ENCODE results near the gene WDR55. TPM values are rescaled to one million over a fixed set of nuclear protein-coding genes. Genes with fewer than 3 reads are reported as not detected.
"Not testable (repeated sequence)": the region's sequence is repeated elsewhere in the genome, so short reads cannot be mapped to it uniquely, and the experiment has no call there.

Gene WDR55
- 10 to 100 TPM; 20.0 to 25.6 (median 25.3) TPM for total RNA-seq

DNA sequence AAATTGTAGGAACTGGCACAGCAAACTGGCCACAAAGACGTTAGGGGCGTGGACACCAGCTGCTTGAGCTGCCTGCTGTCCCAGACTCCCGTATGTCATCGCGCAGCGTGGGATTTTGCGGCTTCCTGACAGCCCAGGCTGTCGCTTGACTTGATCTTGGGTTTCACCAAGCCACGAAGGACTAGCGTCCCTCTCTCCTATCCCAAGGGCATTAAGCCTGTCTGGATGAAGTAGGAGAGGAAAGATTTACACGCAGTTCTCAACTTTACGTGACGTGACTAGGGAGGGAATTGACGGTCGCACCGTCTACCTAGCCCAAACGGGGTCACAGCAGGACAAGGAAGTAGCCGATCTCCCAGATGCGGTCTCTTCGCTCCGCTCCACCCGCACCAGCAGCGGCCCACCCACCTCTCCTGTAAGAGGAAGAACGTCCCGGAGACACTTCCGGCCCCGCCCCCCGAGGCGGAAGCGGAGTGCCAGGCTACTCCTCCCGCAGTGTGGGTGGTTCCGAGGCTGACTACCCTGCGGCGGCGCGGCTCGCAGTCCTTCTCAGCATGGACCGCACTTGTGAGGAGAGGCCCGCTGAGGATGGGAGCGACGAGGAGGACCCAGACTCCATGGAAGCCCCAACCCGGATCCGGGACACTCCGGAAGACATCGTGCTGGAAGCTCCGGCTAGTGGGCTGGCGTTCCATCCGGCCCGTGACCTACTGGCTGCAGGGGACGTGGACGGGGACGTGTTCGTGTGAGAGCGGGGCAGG, at the start of gene WDR55:
WDR55 (plus strand) TSS at position 546 of the 761 bp plus-strand sequence; CDS start at position 555, 9 bp downstream.
- H3K27me3 ChIP-seq: no peaks in the 10 kb centered on the region
- H3K9me3 ChIP-seq: no peaks in the 10 kb centered on the region
- peak within 1 kb of the TSS; percentile 86 to 89 (median 87) for H3K4me3 ChIP-seq
- intact Hi-C loops (cut with DNase I; ENCODE audit: low total_unique reads): no loop called here
- H3K27ac ChIP-seq: peak within 1 kb of the TSS; percentile 92 to 93
- H3K4me1 ChIP-seq: peaks cover 0 to 9% of the 10 kb centered on the region in 2 donors
- peaks cover 7% of the 10 kb centered on the region for H3K36me3 ChIP-seq
- peak; percentile 92 to 95 for DNase-seq (ENCODE audit: low spot score in 2 of 2)
- TF ChIP-seq POLR2AphosphoS5 (IDR thresholded peaks at IDR 0.05) (peak; percentile 78 to 87 (median 84)), POLR2A (IDR thresholded peaks at IDR 0.05) (no peak)

DNA sequence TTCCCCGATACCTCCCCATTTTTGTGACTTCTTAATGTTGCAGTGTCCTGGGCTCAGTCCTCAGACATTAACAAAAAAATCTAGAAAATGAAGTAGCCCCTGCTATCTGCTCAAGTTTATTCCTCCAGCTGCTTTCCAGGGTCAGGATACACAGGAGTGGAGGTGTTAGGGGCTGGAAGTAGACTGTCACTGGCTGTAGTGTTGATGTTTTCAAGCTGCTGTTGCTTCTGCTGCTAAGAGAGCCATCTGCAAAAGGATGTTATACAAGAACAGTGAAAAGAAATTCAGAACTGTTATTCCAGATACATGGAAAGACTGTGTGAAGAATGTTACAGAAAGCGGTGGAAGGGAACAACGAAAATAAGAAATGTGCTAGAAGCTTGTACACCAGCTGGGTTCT, 42.4 kb upstream of the WDR55 start:
- H3K9me3 ChIP-seq: no peaks in the 10 kb centered on the region
- no peaks in the 10 kb centered on the region for H3K4me1 ChIP-seq
- intact Hi-C loops (cut with DNase I; ENCODE audit: low total_unique reads): no loop called here
- H3K4me3 ChIP-seq: no peak overlapping the region
- no peaks in the 10 kb centered on the region for H3K27me3 ChIP-seq
- TF ChIP-seq POLR2A (IDR thresholded peaks at IDR 0.05): no peak
- TF ChIP-seq, protein P1, sequence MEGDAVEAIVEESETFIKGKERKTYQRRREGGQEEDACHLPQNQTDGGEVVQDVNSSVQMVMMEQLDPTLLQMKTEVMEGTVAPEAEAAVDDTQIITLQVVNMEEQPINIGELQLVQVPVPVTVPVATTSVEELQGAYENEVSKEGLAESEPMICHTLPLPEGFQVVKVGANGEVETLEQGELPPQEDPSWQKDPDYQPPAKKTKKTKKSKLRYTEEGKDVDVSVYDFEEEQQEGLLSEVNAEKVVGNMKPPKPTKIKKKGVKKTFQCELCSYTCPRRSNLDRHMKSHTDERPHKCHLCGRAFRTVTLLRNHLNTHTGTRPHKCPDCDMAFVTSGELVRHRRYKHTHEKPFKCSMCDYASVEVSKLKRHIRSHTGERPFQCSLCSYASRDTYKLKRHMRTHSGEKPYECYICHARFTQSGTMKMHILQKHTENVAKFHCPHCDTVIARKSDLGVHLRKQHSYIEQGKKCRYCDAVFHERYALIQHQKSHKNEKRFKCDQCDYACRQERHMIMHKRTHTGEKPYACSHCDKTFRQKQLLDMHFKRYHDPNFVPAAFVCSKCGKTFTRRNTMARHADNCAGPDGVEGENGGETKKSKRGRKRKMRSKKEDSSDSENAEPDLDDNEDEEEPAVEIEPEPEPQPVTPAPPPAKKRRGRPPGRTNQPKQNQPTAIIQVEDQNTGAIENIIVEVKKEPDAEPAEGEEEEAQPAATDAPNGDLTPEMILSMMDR (IDR thresholded peaks at IDR 0.05): no peak
- no peak for TF ChIP-seq POLR2AphosphoS5 (IDR thresholded peaks at IDR 0.05)
- no peak for DNase-seq (ENCODE audit: low spot score in 2 of 2)
- no peak overlapping the region for H3K27ac ChIP-seq
- no peaks in the 10 kb centered on the region for H3K36me3 ChIP-seq

- H3K4me3 ChIP-seq; H3K36me3 ChIP-seq; H3K9me3 ChIP-seq; intact Hi-C loops (cut with DNase I; ENCODE audit: low total_unique reads); H3K27me3 ChIP-seq; DNase-seq (ENCODE audit: low spot score in 2 of 2); H3K4me1 ChIP-seq; H3K27ac ChIP-seq: not testable (repeated sequence)
These were observed 41.6 kb upstream of the WDR55 start for GRCh38 chr5:140623061-140623460.

GRCh38 chr5:140624886-140625285, 39.8 kb upstream of the WDR55 start:
- intact Hi-C loops (cut with DNase I; ENCODE audit: low total_unique reads); DNase-seq (ENCODE audit: low spot score in 2 of 2); H3K36me3 ChIP-seq; H3K27ac ChIP-seq; H3K27me3 ChIP-seq; H3K4me3 ChIP-seq; H3K4me1 ChIP-seq; H3K9me3 ChIP-seq: not testable (repeated sequence)

GRCh38 chr5:140627972-140628371, 36.7 kb upstream of the WDR55 start:
- Histone ChIP-seq H3K4me1 (peaks cover 0 to 2% of the 10 kb centered on the region in 2 donors), H3K9me3 (no peaks in the 10 kb centered on the region), H3K36me3 (no peaks in the 10 kb centered on the region), H3K27ac (no peak overlapping the region), H3K4me3 (no peak overlapping the region), H3K27me3 (no peaks in the 10 kb centered on the region)
- TF ChIP-seq POLR2A (IDR thresholded peaks at IDR 0.05) (no peak), POLR2AphosphoS5 (IDR thresholded peaks at IDR 0.05) (no peak)
- TF ChIP-seq, protein P1 (IDR thresholded peaks at IDR 0.05): no peak
- intact Hi-C loops (cut with DNase I; ENCODE audit: low total_unique reads): no loop called here
- no peak for DNase-seq (ENCODE audit: low spot score in 2 of 2)

- no peak overlapping the region for H3K4me3 ChIP-seq
- no peaks in the 10 kb centered on the region for H3K36me3 ChIP-seq
- peaks cover 0 to 6% of the 10 kb centered on the region in 2 donors for H3K4me1 ChIP-seq
- no peak for DNase-seq (ENCODE audit: low spot score in 2 of 2)
- no peak overlapping the region for H3K27ac ChIP-seq
- no peak for TF ChIP-seq POLR2AphosphoS5 (IDR thresholded peaks at IDR 0.05)
- intact Hi-C loops (cut with DNase I; ENCODE audit: low total_unique reads): no loop called here
- no peaks in the 10 kb centered on the region for H3K9me3 ChIP-seq
- H3K27me3 ChIP-seq: no peaks in the 10 kb centered on the region
These were observed 36.0 kb upstream of the WDR55 start for GRCh38 chr5:140628711-140629110.

- DNase-seq (ENCODE audit: low spot score in 2 of 2): no peak
- Histone ChIP-seq H3K4me1 (peaks cover 0 to 6% of the 10 kb centered on the region in 2 donors), H3K27ac (peak overlapping the region; percentile 21 to 84), H3K4me3 (peak overlapping the region; percentile 24 to 62 (median 53)), H3K9me3 (no peaks in the 10 kb centered on the region), H3K36me3 (no peaks in the 10 kb centered on the region), H3K27me3 (no peaks in the 10 kb centered on the region)
- TF ChIP-seq POLR2A (IDR thresholded peaks at IDR 0.05): no peak
- TF ChIP-seq POLR2AphosphoS5 (IDR thresholded peaks at IDR 0.05): no peak
- TF ChIP-seq, protein P1 (IDR thresholded peaks at IDR 0.05): no peak
- intact Hi-C loops (cut with DNase I; ENCODE audit: low total_unique reads): no loop called here
These were observed 34.2 kb upstream of the WDR55 start for GRCh38 chr5:140630292-140631035.
